ENCODE results near the gene OTOG. TPM values are rescaled to one million over a fixed set of nuclear protein-coding genes. Genes with fewer than 3 reads are reported as not detected.

OTOG gene
- not detected for polyA plus RNA-seq (2012; ENCODE audit: insufficient read length, low read depth)

- TF ChIP-seq TAF1 (IDR thresholded peaks at IDR 0.05; ENCODE audit: borderline replicate concordance, insufficient read depth, low read length) (no peak), FOXP2 (optimal IDR thresholded peaks at IDR 0.05; ENCODE audit: borderline replicate concordance, extremely low read depth, extremely low read length, insufficient read depth) (no peak), POLR2AphosphoS5 (IDR thresholded peaks at IDR 0.05; ENCODE audit: low read depth, low read length) (no peak), SIN3A (IDR thresholded peaks at IDR 0.05; ENCODE audit: borderline replicate concordance, insufficient read depth, low read length) (no peak), REST (IDR thresholded peaks at IDR 0.05; ENCODE audit: insufficient read depth in 1 of 2, low read depth in 2 of 2, low read length in 2 of 2) (no peak)
Observed at GRCh38 chr11:17547051-17547577, at the start of gene OTOG. OTOG (plus strand) TSS chr11:17547259; CDS start chr11:17547373, 114 bp downstream.

- TF ChIP-seq POLR2AphosphoS5 (IDR thresholded peaks at IDR 0.05; ENCODE audit: low read depth, low read length), result no peak
- no peak for TF ChIP-seq SIN3A (IDR thresholded peaks at IDR 0.05; ENCODE audit: borderline replicate concordance, insufficient read depth, low read length)
Observed at GRCh38 chr11:17498058-17498457, 49.0 kb upstream of the OTOG start.

GRCh38 chr11:17498475-17498874, 48.6 kb upstream of the OTOG start:
- TF ChIP-seq REST (IDR thresholded peaks at IDR 0.05; ENCODE audit: insufficient read depth in 1 of 2, low read depth in 2 of 2, low read length in 2 of 2) (no peak), POLR2AphosphoS5 (IDR thresholded peaks at IDR 0.05; ENCODE audit: low read depth, low read length) (no peak), TAF1 (IDR thresholded peaks at IDR 0.05; ENCODE audit: borderline replicate concordance, insufficient read depth, low read length) (no peak), FOXP2 (optimal IDR thresholded peaks at IDR 0.05; ENCODE audit: borderline replicate concordance, extremely low read depth, extremely low read length, insufficient read depth) (no peak), SIN3A (IDR thresholded peaks at IDR 0.05; ENCODE audit: borderline replicate concordance, insufficient read depth, low read length) (no peak)

- no peak for TF ChIP-seq SIN3A (IDR thresholded peaks at IDR 0.05; ENCODE audit: borderline replicate concordance, insufficient read depth, low read length)
- TF ChIP-seq POLR2AphosphoS5 (IDR thresholded peaks at IDR 0.05; ENCODE audit: low read depth, low read length), result no peak
- TF ChIP-seq REST (IDR thresholded peaks at IDR 0.05; ENCODE audit: insufficient read depth in 1 of 2, low read depth in 2 of 2, low read length in 2 of 2), result no peak
- no peak for TF ChIP-seq TAF1 (IDR thresholded peaks at IDR 0.05; ENCODE audit: borderline replicate concordance, insufficient read depth, low read length)
- TF ChIP-seq FOXP2 (optimal IDR thresholded peaks at IDR 0.05; ENCODE audit: borderline replicate concordance, extremely low read depth, extremely low read length, insufficient read depth), result no peak
Observed at GRCh38 chr11:17500673-17501072, 46.4 kb upstream of the OTOG start.

- TF ChIP-seq REST (IDR thresholded peaks at IDR 0.05; ENCODE audit: insufficient read depth in 1 of 2, low read depth in 2 of 2, low read length in 2 of 2) (no peak), TAF1 (IDR thresholded peaks at IDR 0.05; ENCODE audit: borderline replicate concordance, insufficient read depth, low read length) (no peak), SIN3A (IDR thresholded peaks at IDR 0.05; ENCODE audit: borderline replicate concordance, insufficient read depth, low read length) (no peak), POLR2AphosphoS5 (IDR thresholded peaks at IDR 0.05; ENCODE audit: low read depth, low read length) (no peak), FOXP2 (optimal IDR thresholded peaks at IDR 0.05; ENCODE audit: borderline replicate concordance, extremely low read depth, extremely low read length, insufficient read depth) (no peak)
Observed at GRCh38 chr11:17502630-17503029, 44.4 kb upstream of the OTOG start.

All from PFSK-1 (cell line).